ENCODE data around the gene MDFI.

The MDFI gene

GRCh38 chr6:41697861-41698781 is 59.9 kb downstream of the MDFI start:
- Mint-ChIP-seq H3K4me3 (no peak overlapping the region), H3K36me3 (ENCODE audit: low read depth) (no peaks in the 10 kb centered on the region), H3K27ac (peak overlapping the region; percentile 96), H3K27me3 (ENCODE audit: low read depth, poor library complexity) (peaks cover 12% of the 10 kb centered on the region), H3K4me1 (peaks cover 43% of the 10 kb centered on the region), H3K9me3 (no peaks in the 10 kb centered on the region)
- TF ChIP-seq, protein P1, sequence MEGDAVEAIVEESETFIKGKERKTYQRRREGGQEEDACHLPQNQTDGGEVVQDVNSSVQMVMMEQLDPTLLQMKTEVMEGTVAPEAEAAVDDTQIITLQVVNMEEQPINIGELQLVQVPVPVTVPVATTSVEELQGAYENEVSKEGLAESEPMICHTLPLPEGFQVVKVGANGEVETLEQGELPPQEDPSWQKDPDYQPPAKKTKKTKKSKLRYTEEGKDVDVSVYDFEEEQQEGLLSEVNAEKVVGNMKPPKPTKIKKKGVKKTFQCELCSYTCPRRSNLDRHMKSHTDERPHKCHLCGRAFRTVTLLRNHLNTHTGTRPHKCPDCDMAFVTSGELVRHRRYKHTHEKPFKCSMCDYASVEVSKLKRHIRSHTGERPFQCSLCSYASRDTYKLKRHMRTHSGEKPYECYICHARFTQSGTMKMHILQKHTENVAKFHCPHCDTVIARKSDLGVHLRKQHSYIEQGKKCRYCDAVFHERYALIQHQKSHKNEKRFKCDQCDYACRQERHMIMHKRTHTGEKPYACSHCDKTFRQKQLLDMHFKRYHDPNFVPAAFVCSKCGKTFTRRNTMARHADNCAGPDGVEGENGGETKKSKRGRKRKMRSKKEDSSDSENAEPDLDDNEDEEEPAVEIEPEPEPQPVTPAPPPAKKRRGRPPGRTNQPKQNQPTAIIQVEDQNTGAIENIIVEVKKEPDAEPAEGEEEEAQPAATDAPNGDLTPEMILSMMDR (IDR thresholded peaks at IDR 0.05), result no peak
- DNase-seq, result no peak

DNA sequence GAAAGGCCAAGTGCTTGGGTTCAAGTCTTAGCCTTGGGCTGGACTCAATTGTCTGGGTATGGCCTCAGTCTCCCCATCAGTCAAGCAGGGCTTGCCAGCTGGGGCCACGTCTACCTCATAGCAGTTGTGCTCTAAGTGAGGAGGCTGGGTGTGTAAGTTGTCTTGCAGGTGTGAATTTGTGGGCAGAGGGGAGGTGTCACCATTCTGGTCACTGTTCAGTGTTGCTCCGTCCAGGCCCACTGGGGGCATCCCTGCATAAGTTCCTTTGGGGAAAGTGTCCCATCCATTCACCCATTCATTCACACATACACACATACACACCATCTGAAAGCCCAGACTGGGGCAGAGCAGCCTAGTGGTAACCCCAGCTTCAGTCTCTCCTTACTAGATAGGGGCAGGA is 60.8 kb downstream of the MDFI start:
- Mint-ChIP-seq H3K4me3 (no peak overlapping the region), H3K27me3 (ENCODE audit: low read depth, poor library complexity) (peaks cover 11% of the 10 kb centered on the region), H3K27ac (no peak overlapping the region), H3K36me3 (ENCODE audit: low read depth) (no peaks in the 10 kb centered on the region), H3K9me3 (no peaks in the 10 kb centered on the region), H3K4me1 (peaks cover 51% of the 10 kb centered on the region)
- no peak for DNase-seq
- TF ChIP-seq, protein P1 (IDR thresholded peaks at IDR 0.05), result no peak

- peaks cover 61% of the 10 kb centered on the region for H3K4me1 Mint-ChIP-seq
- H3K27ac Mint-ChIP-seq, result peak overlapping the region; percentile 90
- peak overlapping the region; percentile 52 for H3K4me3 Mint-ChIP-seq
- peak; percentile 31 for DNase-seq
- H3K9me3 Mint-ChIP-seq, result no peaks in the 10 kb centered on the region
- H3K27me3 Mint-ChIP-seq (ENCODE audit: low read depth, poor library complexity), result peaks cover 12% of the 10 kb centered on the region
- H3K36me3 Mint-ChIP-seq (ENCODE audit: low read depth), result no peaks in the 10 kb centered on the region
- TF ChIP-seq, protein P1 (IDR thresholded peaks at IDR 0.05), result no peak
Measured at GRCh38 chr6:41700463-41701347, 62.4 kb downstream of the MDFI start.

DNA sequence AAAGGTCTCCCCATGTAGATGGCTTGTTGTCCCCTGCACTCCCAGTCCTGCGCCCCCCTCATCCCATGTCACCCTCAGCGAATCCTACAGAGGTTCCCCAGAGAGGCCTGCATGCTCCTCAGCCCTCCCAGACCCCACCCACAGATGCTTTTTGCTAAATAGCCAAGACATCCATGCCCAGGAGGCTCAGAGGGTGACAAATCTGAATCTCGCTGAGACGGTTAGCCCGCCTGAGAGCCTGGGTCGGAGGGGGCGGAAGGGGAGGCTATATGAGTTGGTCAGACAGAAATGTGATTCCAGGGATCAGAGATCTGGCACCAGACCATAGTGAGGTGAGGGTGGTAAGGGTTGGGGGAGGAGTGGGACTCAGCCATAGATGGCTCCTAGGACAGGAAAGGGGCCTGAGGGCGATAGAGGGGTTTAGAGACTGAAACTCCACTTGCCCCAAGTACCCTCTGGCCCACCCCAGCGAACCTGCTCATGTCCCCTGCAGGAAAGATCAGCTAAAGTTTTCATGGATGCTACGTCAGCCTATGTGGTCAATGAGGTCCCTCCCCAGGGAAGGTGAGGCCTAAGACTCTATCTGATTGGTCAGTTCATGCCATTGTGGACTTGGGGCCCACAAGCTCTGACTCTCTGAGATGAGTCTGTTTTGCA is 63.9 kb downstream of the MDFI start:
- Mint-ChIP-seq H3K4me3 (no peak overlapping the region), H3K36me3 (ENCODE audit: low read depth) (no peaks in the 10 kb centered on the region), H3K4me1 (peaks cover 71% of the 10 kb centered on the region), H3K27me3 (ENCODE audit: low read depth, poor library complexity) (peaks cover 14% of the 10 kb centered on the region), H3K27ac (no peak overlapping the region), H3K9me3 (no peaks in the 10 kb centered on the region)
- TF ChIP-seq, protein P1 (IDR thresholded peaks at IDR 0.05), result no peak
- no peak for DNase-seq

GRCh38 chr6:41702771-41703494 is 64.7 kb downstream of the MDFI start:
- Mint-ChIP-seq H3K36me3 (ENCODE audit: low read depth) (no peaks in the 10 kb centered on the region), H3K27ac (no peak overlapping the region), H3K27me3 (ENCODE audit: low read depth, poor library complexity) (peaks cover 19% of the 10 kb centered on the region), H3K4me1 (peaks cover 65% of the 10 kb centered on the region), H3K9me3 (no peaks in the 10 kb centered on the region), H3K4me3 (no peak overlapping the region)
- TF ChIP-seq, protein P1 (IDR thresholded peaks at IDR 0.05), result no peak
- DNase-seq, result no peak

All from nephron progenitor cell (in vitro differentiated cells).